HCT116 (cell line): ENCODE measurements around the gene MAP3K20. TPM values are rescaled to one million over a fixed set of nuclear protein-coding genes. Genes with fewer than 3 reads are reported as not detected.

ENCODE experiments used
- ATAC-seq: fragments of 200-7000 bp; cut with Tn5 transposase; 2 replicates; pipeline ENCODE4 v1.9.1; 2020; ENCODE audit warnings: mild to moderate bottlenecking, moderate library complexity
- BruUV-seq: library from RNA; stranded (reverse); fragments of 400-500 nt; replicated peaks from 2 replicates; lab custom pipeline; 2021; lab: Mats Ljungman, UMichigan
- CTCF ChIA-PET: fragments of 300-600 bp; sonication (Branson Sonifier 250); formaldehyde crosslinking; loops from one replicate; lab custom pipeline; 2021; ENCODE audit warnings: antibody characterized with exemption; lab: Charles Lee
- POLR2A ChIA-PET: fragments of 300-600, 350-600 bp; sonication (Branson Sonifier 250); formaldehyde crosslinking; loops from one replicate; lab custom pipeline; 2021; ENCODE audit warnings: antibody characterized with exemption; lab: Charles Lee
- RAD21 ChIA-PET, 2 experiments: fragments of 300-600 bp; sonication (Branson Sonifier 250); formaldehyde crosslinking; loops; one replicate each; lab custom pipeline; 2023; ENCODE audit warnings: low total read pairs in 2 of 2; ENCODE audit not compliant: uncharacterized antibody in 2 of 2, unreplicated experiment in 2 of 2, low non-redundant PET in 1 of 2; lab: Charles Lee
- DNase-seq: peaks from one replicate; pipeline ENCODE4 v3.0.0-alpha.2; 2010; ENCODE audit warnings: low read depth, low spot score
- H2AFZ ChIP-seq: fragments of 200-600 bp; shearing (Covaris generic), sonication (generic); 2 replicates; pipeline ENCODE4 v1.6.1; 2017; ENCODE audit warnings: low read depth, mixed run types, mixed read lengths, antibody characterized with exemption, low read length; ENCODE audit not compliant: poor library complexity, severe bottlenecking
- H3K27ac ChIP-seq: 2 replicates; pipeline ENCODE4 v1.5.1; 2012; ENCODE audit warnings: low read depth, low read length
- H3K27me3 ChIP-seq: fragments of 200-600 bp; sonication (generic); 2 replicates; pipeline ENCODE4 v1.6.1; 2016; ENCODE audit warnings: mixed run types, low read length, mixed read lengths; ENCODE audit not compliant: insufficient read depth
- H3K36me3 ChIP-seq, 2 experiments: fragments of 200-500 bp in 1 of 2; fragments of 200-600 bp in 1 of 2; sonication (Bioruptor generic) in 1 of 2; sonication (generic) in 1 of 2; 2 replicates each; pipeline versions ENCODE4 v1.5.1 to v1.6.1; 2014 to 2016; ENCODE audit warnings: low read length in 2 of 2, inconsistent platforms in 1 of 2, mixed read lengths in 1 of 2, mixed run types in 1 of 2; ENCODE audit not compliant: insufficient read depth in 2 of 2, control insufficient read depth in 1 of 2
- H3K4me1 ChIP-seq, 2 experiments: fragments of 200-600 bp in 1 of 2; sonication (generic) in 1 of 2; 2 replicates each; pipeline versions ENCODE4 v1.5.1 to v1.6.1; 2012 to 2017; ENCODE audit warnings: low read length in 2 of 2, inconsistent platforms in 1 of 2, mild to moderate bottlenecking in 1 of 2, mixed read lengths in 1 of 2, mixed run types in 1 of 2, moderate library complexity in 1 of 2; ENCODE audit not compliant: insufficient read depth in 2 of 2, control insufficient read depth in 1 of 2
- H3K4me2 ChIP-seq: fragments of 200-600 bp; sonication (generic); 2 replicates; pipeline ENCODE4 v1.6.1; 2017; ENCODE audit warnings: mixed run types, low read length, mixed read lengths
- H3K4me3 ChIP-seq, 2 experiments: fragments of 200-600 bp in 1 of 2; sonication (generic) in 1 of 2; replicated peaks in 1 of 2; 2 replicates each; pipeline ENCODE4 v1.5.1; 2011 to 2016; ENCODE audit warnings: low read length in 2 of 2, control low read depth in 1 of 2, low read depth in 1 of 2, mild to moderate bottlenecking in 1 of 2, mixed read lengths in 1 of 2, mixed run types in 1 of 2
- H3K79me2 ChIP-seq: fragments of 200-600 bp; sonication (generic); 2 replicates; pipeline ENCODE4 v1.6.1; 2017; ENCODE audit warnings: mild to moderate bottlenecking, mixed run types, low read length, moderate library complexity, mixed read lengths; ENCODE audit not compliant: insufficient read depth
- H3K9ac ChIP-seq: fragments of 200-600 bp; sonication (generic); 2 replicates; pipeline ENCODE4 v1.6.1; 2016; ENCODE audit warnings: low read length, mixed read lengths
- H3K9me2 ChIP-seq: fragments of 200-600 bp; sonication (generic), shearing (Covaris generic); 2 replicates; pipeline ENCODE4 v1.6.1; 2017; ENCODE audit warnings: mixed run types, mild to moderate bottlenecking, moderate library complexity; ENCODE audit not compliant: insufficient read depth
- H3K9me3 ChIP-seq, 2 experiments: fragments of 200-500 bp in 1 of 2; fragments of 200-600 bp in 1 of 2; sonication (Bioruptor generic) in 1 of 2; sonication (generic) in 1 of 2; 2 replicates each; pipeline ENCODE4 v1.6.1; 2014 to 2017; ENCODE audit warnings: low read length in 2 of 2, mixed read lengths in 2 of 2, inconsistent platforms in 1 of 2, low read depth in 1 of 2, mild to moderate bottlenecking in 1 of 2, mixed run types in 1 of 2, moderate library complexity in 1 of 2; ENCODE audit not compliant: control insufficient read depth in 1 of 2, insufficient read depth in 1 of 2
- H4K20me1 ChIP-seq: fragments of 200-600 bp; sonication (generic), shearing (Covaris generic); 2 replicates; pipeline ENCODE4 v1.6.1; 2017; ENCODE audit warnings: mixed run types, mild to moderate bottlenecking, moderate library complexity; ENCODE audit not compliant: insufficient read depth
- CBX3 ChIP-seq: IDR thresholded peaks from 2 replicates; pipeline ENCODE4 v1.6.1; 2012; ENCODE audit warnings: low read depth
- CEBPB ChIP-seq: IDR thresholded peaks from 2 replicates; pipeline ENCODE4 v1.6.1; 2012; ENCODE audit warnings: low read depth
- CTCF ChIP-seq, 3 experiments: fragments of 200-600 bp in 1 of 3; sonication (generic) in 1 of 3; IDR thresholded peaks in 2 of 3; conservative IDR thresholded peaks in 1 of 3; 2 replicates each; pipeline ENCODE4 v1.5.1; 2012 to 2017; ENCODE audit warnings: low read depth in 2 of 3, low read length in 2 of 3, antibody characterized with exemption in 1 of 3, borderline replicate concordance in 1 of 3, control low read depth in 1 of 3, mild to moderate bottlenecking in 1 of 3, mixed read lengths in 1 of 3, mixed run types in 1 of 3, moderate library complexity in 1 of 3; ENCODE audit not compliant: insufficient read depth in 1 of 3
- EGR1 ChIP-seq: IDR thresholded peaks from 2 replicates; pipeline ENCODE4 v1.6.1; 2012; ENCODE audit warnings: low read depth
- ELF1 ChIP-seq: IDR thresholded peaks from 2 replicates; pipeline ENCODE4 v1.6.1; 2012; ENCODE audit warnings: low read depth, borderline replicate concordance
- POLR2A ChIP-seq: IDR thresholded peaks from 2 replicates; pipeline ENCODE4 v1.7.0; 2011; ENCODE audit warnings: borderline replicate concordance; ENCODE audit not compliant: insufficient read depth, insufficient read length; ENCODE audit errors: extremely low read depth
- POLR2AphosphoS5 ChIP-seq: IDR thresholded peaks from 2 replicates; pipeline ENCODE4 v1.6.1; 2011; ENCODE audit warnings: mild to moderate bottlenecking, low read depth, low read length, moderate library complexity
- SRF ChIP-seq: IDR thresholded peaks from 2 replicates; pipeline ENCODE4 v1.6.1; 2012; ENCODE audit warnings: low read depth
- TCF7L2 ChIP-seq: IDR thresholded peaks from 2 replicates; pipeline ENCODE4 v1.7.0; 2011; ENCODE audit warnings: borderline replicate concordance, inconsistent platforms; ENCODE audit not compliant: insufficient read depth, insufficient read length; ENCODE audit errors: extremely low read depth
- ZFX ChIP-seq: fragments of 450-650 bp; IDR thresholded peaks from 2 replicates; pipeline ENCODE4 v1.6.1; 2017
- intact Hi-C: fragments of 100-400 bp; cut with micrococcal nuclease; formaldehyde crosslinking; loops from 2 replicates; pipeline ENCODE4 v1.10.0; 2022
- total RNA-seq: library from RNA; stranded (reverse); gene quantifications from one replicate; pipeline ENCODE4 v1.2.1, GENCODE V29; 2021; ENCODE audit not compliant: unreplicated experiment
- TF ChIP-seq, protein P1 (sequence below): IDR thresholded peaks from 2 replicates; pipeline ENCODE4 v1.6.1; 2012

MAP3K20 gene
- total RNA-seq, 1 experiment from 2014 or later: 40.0 TPM

- Histone ChIP-seq H3K4me3 (no peak overlapping the region), H3K79me2 (peaks cover 1% of the 10 kb centered on the region; the same call in 1 of the 2 replicates), H3K9ac (no peak overlapping the region), H3K9me2 (no peaks in the 10 kb centered on the region), H3K4me1 (peaks cover 7 to 12% of the 10 kb centered on the region in 2 experiments; a peak in 3 of 4 replicates), H3K9me3 (no peaks in the 10 kb centered on the region), H3K27ac (no peak overlapping the region), H3K36me3 (no peaks in the 10 kb centered on the region), H4K20me1 (no peaks in the 10 kb centered on the region), H2AFZ (no peak overlapping the region), H3K27me3 (no peaks in the 10 kb centered on the region), H3K4me2 (no peak overlapping the region)
- BruUV-seq: no TSS peak
- ChIA-PET CTCF (interaction anchor here (1.2 kb wide), 1 partner anchor 326 kb away, joined by 3 read pairs; no protein-coding TSS in a partner anchor), POLR2A (no interaction called here), RAD21 (no interaction called here)
- ATAC-seq (no peak), DNase-seq (no peak)
- TF ChIP-seq ZFX (no peak), POLR2A (no peak), CBX3 (no peak), EGR1 (no peak), TCF7L2 (no peak), ELF1 (no peak), SRF (no peak), POLR2AphosphoS5 (no peak), CEBPB (no peak), CTCF (IDR thresholded peaks at IDR 0.05 in 2 of 3, conservative IDR thresholded peaks at IDR 0.05 in 1 of 3; ENCODE audit: borderline replicate concordance in 1 of 3, insufficient read depth in 1 of 3, low read depth in 2 of 3, low read length in 2 of 3) (no peak)
- TF ChIP-seq, protein P1, sequence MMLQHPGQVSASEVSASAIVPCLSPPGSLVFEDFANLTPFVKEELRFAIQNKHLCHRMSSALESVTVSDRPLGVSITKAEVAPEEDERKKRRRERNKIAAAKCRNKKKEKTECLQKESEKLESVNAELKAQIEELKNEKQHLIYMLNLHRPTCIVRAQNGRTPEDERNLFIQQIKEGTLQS: no peak
- intact Hi-C loops: no loop called here
These were observed 47.3 kb downstream of the MAP3K20 start for GRCh38 chr2:173122936-173123335.
